ENCODE measurements around the gene ETS1.

DNA sequence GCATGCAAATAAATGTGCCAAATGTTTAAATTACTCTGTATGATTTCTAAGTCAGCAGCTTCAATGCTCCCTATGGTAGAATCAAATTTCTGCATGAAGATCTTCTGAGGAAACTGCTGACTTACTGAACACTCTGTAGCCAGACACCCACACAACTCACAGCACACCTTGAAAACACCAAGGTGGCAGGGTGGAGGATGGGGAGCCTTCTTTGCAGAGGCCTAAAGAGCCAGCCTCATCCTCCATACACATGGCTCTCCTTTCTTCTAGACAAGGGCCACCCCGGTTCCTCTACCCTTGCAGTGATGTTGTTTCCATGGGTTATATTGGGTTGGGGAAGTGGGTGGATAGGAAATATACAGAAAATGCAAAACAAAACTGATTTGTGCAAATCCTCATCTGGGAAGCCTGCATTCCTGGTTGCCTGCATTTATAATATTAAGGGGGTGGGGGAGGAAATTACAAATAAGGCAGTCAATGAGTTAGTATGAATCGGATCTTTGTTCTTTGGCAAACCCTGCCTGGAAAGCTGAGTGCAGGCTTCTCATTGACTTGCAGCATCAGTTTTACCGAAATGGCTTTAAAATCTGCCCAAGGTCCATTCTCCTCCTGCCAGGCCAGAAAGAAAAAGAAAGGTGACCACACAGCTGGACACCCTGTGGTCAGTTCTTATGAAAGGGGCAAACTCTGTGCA is 15.8 kb upstream of the ETS1 start:
- TF ChIP-seq, protein P1, sequence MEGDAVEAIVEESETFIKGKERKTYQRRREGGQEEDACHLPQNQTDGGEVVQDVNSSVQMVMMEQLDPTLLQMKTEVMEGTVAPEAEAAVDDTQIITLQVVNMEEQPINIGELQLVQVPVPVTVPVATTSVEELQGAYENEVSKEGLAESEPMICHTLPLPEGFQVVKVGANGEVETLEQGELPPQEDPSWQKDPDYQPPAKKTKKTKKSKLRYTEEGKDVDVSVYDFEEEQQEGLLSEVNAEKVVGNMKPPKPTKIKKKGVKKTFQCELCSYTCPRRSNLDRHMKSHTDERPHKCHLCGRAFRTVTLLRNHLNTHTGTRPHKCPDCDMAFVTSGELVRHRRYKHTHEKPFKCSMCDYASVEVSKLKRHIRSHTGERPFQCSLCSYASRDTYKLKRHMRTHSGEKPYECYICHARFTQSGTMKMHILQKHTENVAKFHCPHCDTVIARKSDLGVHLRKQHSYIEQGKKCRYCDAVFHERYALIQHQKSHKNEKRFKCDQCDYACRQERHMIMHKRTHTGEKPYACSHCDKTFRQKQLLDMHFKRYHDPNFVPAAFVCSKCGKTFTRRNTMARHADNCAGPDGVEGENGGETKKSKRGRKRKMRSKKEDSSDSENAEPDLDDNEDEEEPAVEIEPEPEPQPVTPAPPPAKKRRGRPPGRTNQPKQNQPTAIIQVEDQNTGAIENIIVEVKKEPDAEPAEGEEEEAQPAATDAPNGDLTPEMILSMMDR (IDR thresholded peaks at IDR 0.05 in 4 of 5, conservative IDR thresholded peaks at IDR 0.05 in 1 of 5): no peak
- no peak for TF ChIP-seq POLR2A (IDR thresholded peaks at IDR 0.05)

Measured in gastrocnemius medialis (tissue), 4 donors.